Karpas-422 (cell line): ENCODE measurements around the gene UFL1. TPM values are rescaled to one million over a fixed set of nuclear protein-coding genes. Genes with fewer than 3 reads are reported as not detected.

ENCODE experiments used
- DNase-seq: peaks from one replicate; pipeline ENCODE4 v3.0.0-alpha.2; 2015
- H2AFZ ChIP-seq: fragments of 200-600 bp; sonication (generic); 2 replicates; pipeline ENCODE4 v1.6.1; 2014; ENCODE audit warnings: antibody characterized with exemption, low read length, mixed read lengths
- H3K27ac ChIP-seq: fragments of 200-600 bp; sonication (generic); 2 replicates; pipeline ENCODE4 v1.5.1; 2014; ENCODE audit warnings: mild to moderate bottlenecking, low read length, moderate library complexity
- H3K27me3 ChIP-seq: fragments of 200-600 bp; sonication (generic); 2 replicates; pipeline ENCODE4 v1.6.1; 2014; ENCODE audit warnings: low read length, mixed read lengths
- H3K36me3 ChIP-seq: fragments of 200-600 bp; sonication (generic); 2 replicates; pipeline ENCODE4 v1.6.1; 2014; ENCODE audit warnings: low read length, mixed read lengths; ENCODE audit not compliant: insufficient read depth
- H3K4me1 ChIP-seq: fragments of 200-600 bp; sonication (generic); 2 replicates; pipeline ENCODE4 v1.6.1; 2014; ENCODE audit warnings: mild to moderate bottlenecking, low read length, mixed read lengths
- H3K4me2 ChIP-seq: fragments of 200-600 bp; sonication (generic); 2 replicates; pipeline ENCODE4 v1.6.1; 2014; ENCODE audit warnings: low read length, low read depth, mild to moderate bottlenecking; ENCODE audit not compliant: poor library complexity, severe bottlenecking
- H3K4me3 ChIP-seq: fragments of 200-600 bp; sonication (generic); 2 replicates; pipeline ENCODE4 v1.5.1; 2014; ENCODE audit warnings: mild to moderate bottlenecking, antibody characterized with exemption, low read length, mixed read lengths
- H3K79me2 ChIP-seq: fragments of 200-600 bp; sonication (generic); 2 replicates; pipeline ENCODE4 v1.6.1; 2014; ENCODE audit warnings: mild to moderate bottlenecking, low read length, mixed read lengths
- H3K9ac ChIP-seq: fragments of 200-600 bp; sonication (generic); 2 replicates; pipeline ENCODE4 v1.6.0; 2014; ENCODE audit warnings: low read length
- H3K9me2 ChIP-seq: fragments of 200-600 bp; sonication (generic), shearing (Covaris generic); replicated peaks from 2 replicates; pipeline ENCODE4 v1.6.0; 2014; ENCODE audit warnings: mild to moderate bottlenecking, low read length, moderate library complexity; ENCODE audit not compliant: insufficient read depth
- H3K9me3 ChIP-seq: fragments of 300-700, 200-600 bp; sonication (generic); 2 replicates; pipeline ENCODE4 v1.6.1; 2014; ENCODE audit warnings: low read length, mixed read lengths
- H4K20me1 ChIP-seq: fragments of 200-600 bp; sonication (generic); 2 replicates; pipeline ENCODE4 v1.6.1; 2014; ENCODE audit warnings: mild to moderate bottlenecking, antibody characterized with exemption, low read length, low read depth; ENCODE audit not compliant: insufficient read depth
- total RNA-seq: library from RNA; depleted of rRNA; stranded (reverse); fragments of >200 nt; shearing (Covaris generic); gene quantifications from 2 replicates; pipeline ENCODE4 v1.2.3, GENCODE V29; 2014; ENCODE audit warnings: low replicate concordance; rRNA removed

Gene UFL1
- total RNA-seq, 1 experiment from 2014 or later, result 45.8 TPM

DNA sequence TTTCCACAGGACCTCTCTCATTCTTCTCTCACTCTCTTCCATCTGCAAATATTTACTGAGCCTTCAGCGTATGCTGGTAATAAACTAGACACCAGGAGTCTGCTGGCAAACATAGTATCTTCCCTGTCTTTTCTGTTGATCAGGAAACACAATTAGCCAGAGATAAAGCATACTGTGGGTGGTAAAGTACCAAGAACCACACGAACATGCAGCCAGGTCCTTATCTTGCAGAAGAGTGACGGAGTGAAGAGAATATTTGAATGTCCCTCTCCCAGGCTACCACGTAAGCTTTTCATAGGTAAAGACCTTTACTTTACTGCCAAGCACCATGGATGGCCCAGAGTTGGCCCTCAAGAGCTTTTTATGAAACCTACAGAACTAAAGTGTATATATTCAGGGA is 54.6 kb downstream of the UFL1 start:
- no peak overlapping the region for H3K4me3 ChIP-seq
- H3K27me3 ChIP-seq, result 0 out of 2 replicates have a peak, but pooled peaks cover 3% of the 10 kb centered on the region
- H3K4me2 ChIP-seq, result no peak overlapping the region
- no peak overlapping the region for H2AFZ ChIP-seq
- H3K36me3 ChIP-seq, result no peaks in the 10 kb centered on the region
- no peaks in the 10 kb centered on the region; the same call in 1 of the 2 replicates for H3K9me3 ChIP-seq
- peak; percentile 36 for DNase-seq
- H4K20me1 ChIP-seq, result no peaks in the 10 kb centered on the region
- H3K9ac ChIP-seq, result no peak overlapping the region
- no peaks in the 10 kb centered on the region for H3K9me2 ChIP-seq
- no peak overlapping the region for H3K27ac ChIP-seq
- H3K4me1 ChIP-seq, result peaks cover 3% of the 10 kb centered on the region; the same call in 1 of the 2 replicates
- no peaks in the 10 kb centered on the region for H3K79me2 ChIP-seq

DNA sequence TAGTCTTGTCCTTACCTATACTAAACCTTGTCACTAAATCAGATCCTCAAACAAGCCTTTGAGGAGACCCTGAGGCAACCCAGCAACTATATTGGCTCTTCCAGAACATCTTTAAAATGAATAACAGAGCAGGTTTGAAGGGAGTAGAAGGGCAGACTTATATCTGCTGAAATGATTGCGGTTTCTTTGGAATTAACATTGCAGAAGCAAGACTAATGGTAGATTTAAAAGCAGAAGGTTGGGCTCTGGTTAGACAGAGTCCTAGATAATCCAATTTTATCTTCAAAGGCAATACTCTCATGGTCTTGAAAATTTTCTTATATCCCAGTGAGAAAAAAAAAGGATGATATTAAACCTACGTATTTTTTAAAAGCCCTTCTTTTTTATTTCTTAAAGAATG is 60.4 kb downstream of the UFL1 start:
- Histone ChIP-seq H4K20me1 (no peaks in the 10 kb centered on the region), H3K79me2 (no peaks in the 10 kb centered on the region), H3K4me3 (no peak overlapping the region)

DNA sequence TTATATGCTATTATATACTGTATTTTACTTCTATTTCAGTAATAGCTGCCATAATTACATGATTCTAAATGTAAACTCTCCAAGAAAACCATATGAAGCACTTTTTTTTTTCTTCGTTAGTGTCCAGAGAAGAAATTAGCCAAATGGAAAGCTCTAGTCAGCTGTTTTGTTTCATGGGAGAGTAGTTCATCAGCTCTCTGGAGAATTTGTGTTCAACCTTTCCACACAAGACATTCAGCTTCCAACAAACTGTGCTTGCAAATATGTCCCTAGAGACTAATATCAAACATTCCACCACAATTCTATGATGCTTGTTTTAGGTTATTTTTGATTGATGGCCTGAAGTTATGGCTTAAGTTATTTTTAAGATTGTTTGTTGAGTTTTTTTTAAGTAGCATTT is 60.8 kb downstream of the UFL1 start:
- no peaks in the 10 kb centered on the region for H3K9me2 ChIP-seq
- DNase-seq, result no peak
- no peaks in the 10 kb centered on the region for H3K9me3 ChIP-seq
- no peak overlapping the region for H2AFZ ChIP-seq
- H3K4me3 ChIP-seq, result no peak overlapping the region
- no peaks in the 10 kb centered on the region for H3K79me2 ChIP-seq
- H3K4me1 ChIP-seq, result peaks cover 10% of the 10 kb centered on the region
- no peak overlapping the region for H3K27ac ChIP-seq
- H3K9ac ChIP-seq, result no peak overlapping the region
- H4K20me1 ChIP-seq, result no peaks in the 10 kb centered on the region
- no peaks in the 10 kb centered on the region for H3K27me3 ChIP-seq
- H3K36me3 ChIP-seq, result no peaks in the 10 kb centered on the region
- no peak overlapping the region for H3K4me2 ChIP-seq

More for the DNA sequence above, 60.4 kb downstream of the UFL1 start:
- Histone ChIP-seq H3K4me1 (peaks cover 10% of the 10 kb centered on the region), H3K36me3 (no peaks in the 10 kb centered on the region), H3K27ac (no peak overlapping the region), H3K4me2 (no peak overlapping the region), H3K9me2 (no peaks in the 10 kb centered on the region), H3K9ac (no peak overlapping the region), H2AFZ (no peak overlapping the region), H3K27me3 (no peaks in the 10 kb centered on the region), H3K9me3 (no peaks in the 10 kb centered on the region)
- no peak for DNase-seq

DNA sequence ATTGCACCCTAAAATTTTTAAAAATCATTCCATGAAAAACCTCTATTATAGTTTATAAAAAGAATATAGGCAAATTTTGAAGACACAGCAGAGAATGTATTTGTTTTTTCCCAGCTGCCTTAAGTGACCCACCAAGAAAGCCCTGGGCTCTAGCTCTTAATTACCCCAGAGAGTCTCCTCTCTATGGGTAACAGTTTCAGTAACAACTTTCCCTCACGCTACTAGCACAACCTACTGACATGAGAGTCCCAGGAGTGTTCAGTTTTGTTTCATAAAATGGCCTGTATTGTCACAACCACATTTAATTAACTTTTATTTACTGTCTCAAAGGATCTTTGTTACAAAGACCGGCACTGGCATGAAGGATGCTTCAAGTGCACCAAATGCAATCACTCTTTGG is 82.8 kb downstream of the UFL1 start:
- Histone ChIP-seq H4K20me1 (no peaks in the 10 kb centered on the region), H3K9ac (no peak overlapping the region), H3K79me2 (no peaks in the 10 kb centered on the region), H3K9me3 (no peaks in the 10 kb centered on the region), H3K36me3 (no peaks in the 10 kb centered on the region), H3K4me2 (no peak overlapping the region), H3K27ac (no peak overlapping the region), H3K4me1 (peaks cover 7% of the 10 kb centered on the region), H3K4me3 (no peak overlapping the region), H3K9me2 (no peaks in the 10 kb centered on the region), H2AFZ (no peak overlapping the region), H3K27me3 (no peaks in the 10 kb centered on the region)
- no peak for DNase-seq

Other genes with a start within 250 kb of the UFL1 start
- gene FHL5, start 41.3 kb downstream of the UFL1 start, total RNA-seq, result not detected in 2 replicates